ENCODE results near the gene TRMT61A. TPM values are rescaled to one million over a fixed set of nuclear protein-coding genes. Genes with fewer than 3 reads are reported as not detected.

The TRMT61A gene
- total and polyA plus RNA-seq, 2 of the 13 experiments (the other 11 are each of a cell fraction or from before 2014, with no cell fraction given), result 6.5 to 13.6 TPM

GRCh38 chr14:103528587-103529382 is at the start of gene TRMT61A (continued):
- no peak for TF ChIP-seq PHB2 (IDR thresholded peaks at IDR 0.05; ENCODE audit: partially characterized antibody)
- no peak for TF ChIP-seq MLXIP (CRISPR knock-in tag; IDR thresholded peaks at IDR 0.05; ENCODE audit: borderline replicate concordance)
- peak; percentile 97 for TF ChIP-seq MXD3 (CRISPR knock-in tag; IDR thresholded peaks at IDR 0.05)
- TF ChIP-seq NR0B2 (CRISPR knock-in tag; IDR thresholded peaks at IDR 0.05), result peak; percentile 87; the same call in 1 of the 2 replicates
- TF ChIP-seq MTF2 (CRISPR knock-in tag; IDR thresholded peaks at IDR 0.05; ENCODE audit: borderline replicate concordance), result no peak
- no peak for TF ChIP-seq ZNF629 (CRISPR knock-in tag; conservative IDR thresholded peaks at IDR 0.05)
- no peak for TF ChIP-seq ZBTB1 (CRISPR knock-in tag; IDR thresholded peaks at IDR 0.05; ENCODE audit: borderline replicate concordance)
- no peak for TF ChIP-seq CHD2 (IDR thresholded peaks at IDR 0.05; ENCODE audit: low read depth, low read length)
- no peak for TF ChIP-seq MBNL3 (CRISPR knock-in tag; conservative IDR thresholded peaks at IDR 0.05)
- no peak for TF ChIP-seq ZKSCAN1 (IDR thresholded peaks at IDR 0.05; ENCODE audit: low read length)
- TF ChIP-seq PRDM10 (CRISPR knock-in tag; IDR thresholded peaks at IDR 0.05; ENCODE audit: low read depth), result no peak
- TF ChIP-seq GRHL1 (CRISPR knock-in tag; conservative IDR thresholded peaks at IDR 0.05), result no peak
- no peak for TF ChIP-seq ZNF724P (CRISPR knock-in tag; IDR thresholded peaks at IDR 0.05; ENCODE audit: borderline replicate concordance)
- TF ChIP-seq GTF2F1 (IDR thresholded peaks at IDR 0.05; ENCODE audit: low read length), result no peak
- no peak for TF ChIP-seq E2F5 (CRISPR knock-in tag; conservative IDR thresholded peaks at IDR 0.05)
- peak; percentile 77; the same call in 1 of the 2 replicates for TF ChIP-seq TFDP1 (CRISPR knock-in tag; IDR thresholded peaks at IDR 0.05; ENCODE audit: borderline replicate concordance)
- peak; percentile 68 for TF ChIP-seq ELF1 (CRISPR knock-in tag; IDR thresholded peaks at IDR 0.05)
